ENCODE measurements around the gene TSPAN9. TPM values are rescaled to one million over a fixed set of nuclear protein-coding genes. Genes with fewer than 3 reads are reported as not detected.

Gene TSPAN9
- total and polyA plus RNA-seq, 4 donors, result 17.4 to 62.9 (median 34.2) TPM

GRCh38 chr12:3167636-3168035 lies 90.5 kb downstream of the TSPAN9 start:
- no peak overlapping the region for H3K9ac ChIP-seq (ENCODE audit: low read depth in 1 of 2, low read length in 2 of 2)
- H3K4me1 ChIP-seq (ENCODE audit: control insufficient read depth in 4 of 4, insufficient read depth in 4 of 4, low read length in 3 of 4), result peaks cover 0 to 11% (median 8%) of the 10 kb centered on the region in 4 donors
- H3K9me3 ChIP-seq (ENCODE audit: control insufficient read depth in 4 of 4, low read length in 3 of 4), result no peaks in the 10 kb centered on the region
- TF ChIP-seq GABPA (IDR thresholded peaks at IDR 0.05 in 1 of 2, conservative IDR thresholded peaks at IDR 0.05 in 1 of 2) (no peak), TAF1 (conservative IDR thresholded peaks at IDR 0.05) (no peak), SP1 (IDR thresholded peaks at IDR 0.05) (no peak), ZBTB33 (IDR thresholded peaks at IDR 0.05) (no peak), FOXA1 (IDR thresholded peaks at IDR 0.05) (no peak), RAD21 (IDR thresholded peaks at IDR 0.05) (no peak), EGR1 (IDR thresholded peaks at IDR 0.05; ENCODE audit: low read depth in 2 of 2) (no peak), JUND (IDR thresholded peaks at IDR 0.05) (no peak), RXRA (IDR thresholded peaks at IDR 0.05) (no peak), NR2F2 (IDR thresholded peaks at IDR 0.05) (no peak), HNF4G (IDR thresholded peaks at IDR 0.05) (no peak), MAX (IDR thresholded peaks at IDR 0.05) (no peak)
- H3K4me3 ChIP-seq (ENCODE audit: low read depth in 1 of 3, low read length in 3 of 3), result no peak overlapping the region
- 91% methylated on average over 3 of the region's 3 CpGs for WGBS
- H3K36me3 ChIP-seq (ENCODE audit: control insufficient read depth in 4 of 4, insufficient read depth in 3 of 4, low read depth in 1 of 4, low read length in 3 of 4), result peaks cover 0 to 6% (median under 1%) of the 10 kb centered on the region in 4 donors
- H3K27me3 ChIP-seq (ENCODE audit: control insufficient read depth in 4 of 4, insufficient read depth in 4 of 4, low read length in 3 of 4), result no peaks in the 10 kb centered on the region
- H3K27ac ChIP-seq (ENCODE audit: low read depth in 1 of 2, low read length in 2 of 2), result no peak overlapping the region
- no peak for DNase-seq (ENCODE audit: low spot score)

- no peaks in the 10 kb centered on the region for H3K27me3 ChIP-seq (ENCODE audit: control insufficient read depth in 4 of 4, insufficient read depth in 4 of 4, low read length in 3 of 4)
- no peak for TF ChIP-seq FOXA1 (IDR thresholded peaks at IDR 0.05)
- TF ChIP-seq NR2F2 (IDR thresholded peaks at IDR 0.05), result no peak
- TF ChIP-seq SP1 (IDR thresholded peaks at IDR 0.05), result no peak
- TF ChIP-seq YY1 (IDR thresholded peaks at IDR 0.05), result no peak
- no peak for TF ChIP-seq HNF4A (conservative IDR thresholded peaks at IDR 0.05)
- no peak for TF ChIP-seq FOXA2 (IDR thresholded peaks at IDR 0.05)
- no peak for DNase-seq (ENCODE audit: low spot score)
- no peak overlapping the region for H3K9ac ChIP-seq (ENCODE audit: low read depth in 1 of 2, low read length in 2 of 2)
- no peak overlapping the region for H3K27ac ChIP-seq (ENCODE audit: low read depth in 1 of 2, low read length in 2 of 2)
- no peak overlapping the region for H3K4me3 ChIP-seq (ENCODE audit: low read depth in 1 of 3, low read length in 3 of 3)
- H3K36me3 ChIP-seq (ENCODE audit: control insufficient read depth in 4 of 4, insufficient read depth in 3 of 4, low read depth in 1 of 4, low read length in 3 of 4), result peaks cover 0 to 6% (median under 1%) of the 10 kb centered on the region in 4 donors
- no peaks in the 10 kb centered on the region for H3K9me3 ChIP-seq (ENCODE audit: control insufficient read depth in 4 of 4, low read length in 3 of 4)
- H3K4me1 ChIP-seq (ENCODE audit: control insufficient read depth in 4 of 4, insufficient read depth in 4 of 4, low read length in 3 of 4), result peaks cover 0 to 11% (median 8%) of the 10 kb centered on the region in 4 donors
- 83% methylated on average over 22 of the region's 22 CpGs for WGBS
These were observed 91.3 kb downstream of the TSPAN9 start for GRCh38 chr12:3168223-3169221.

Measured in liver (tissue), 9 donors.